Kidney (tissue), 14 donors: ENCODE results near the gene MTCL1. TPM values are rescaled to one million over a fixed set of nuclear protein-coding genes. Genes with fewer than 3 reads are reported as not detected.
A peak's percentile ranks its signal among the peaks of the same experiment; 100 is the strongest.

ENCODE experiments used
- DNase-seq, 5 donors: peaks; one replicate each; pipeline ENCODE4 v3.0.0-alpha.2; 2013 to 2020
- FAIRE-seq: peaks from 2 replicates; lab custom pipeline; 2012; peaks lifted over from hg19 to GRCh38; lab: Jason Lieb, UNC
- H3K27ac ChIP-seq, 2 donors: one replicate each; pipeline ENCODE4 v1.7.0; 2013; ENCODE audit warnings: low read depth in 2 of 2, low read length in 2 of 2, inconsistent platforms in 1 of 2
- H3K27me3 ChIP-seq: one replicate; pipeline ENCODE4 v1.7.1; 2013; ENCODE audit warnings: low read length, inconsistent platforms; ENCODE audit not compliant: control insufficient read depth, insufficient read depth
- H3K36me3 ChIP-seq, 3 donors: one replicate each; pipeline versions ENCODE4 v1.7.0 to v1.7.1; 2013; ENCODE audit warnings: low read length in 3 of 3, control low read depth in 1 of 3, inconsistent platforms in 1 of 3; ENCODE audit not compliant: insufficient read depth in 3 of 3, control insufficient read depth in 2 of 3
- H3K4me1 ChIP-seq, 3 donors: one replicate each; pipeline versions ENCODE4 v1.7.0 to v1.7.1; 2013; ENCODE audit warnings: low read length in 3 of 3, inconsistent platforms in 1 of 3, low read depth in 1 of 3; ENCODE audit not compliant: control insufficient read depth in 2 of 3, insufficient read depth in 2 of 3
- H3K4me3 ChIP-seq, 3 donors: one replicate each; pipeline versions ENCODE4 v1.7.0 to v1.8.1; 2013; ENCODE audit warnings: low read length in 3 of 3, control low read depth in 1 of 3, inconsistent platforms in 1 of 3
- H3K9ac ChIP-seq, 3 donors: one replicate each; pipeline versions ENCODE4 v1.7.0 to v1.7.1; 2013; ENCODE audit warnings: low read length in 3 of 3, control low read depth in 1 of 3, inconsistent platforms in 1 of 3
- H3K9me3 ChIP-seq, 3 donors: one replicate each; pipeline versions ENCODE4 v1.7.0 to v1.7.1; 2013; ENCODE audit warnings: low read length in 3 of 3, control low read depth in 1 of 3, inconsistent platforms in 1 of 3; ENCODE audit not compliant: control insufficient read depth in 2 of 3, insufficient read depth in 1 of 3
- CTCF ChIP-seq: IDR thresholded peaks from 3 replicates; pipeline ENCODE4 v1.5.1; 2012; ENCODE audit warnings: mild to moderate bottlenecking, moderate library complexity, borderline replicate concordance; ENCODE audit not compliant: insufficient read depth; ENCODE audit errors: extremely low read depth
- intact Hi-C: fragments of 100-400 bp; cut with DNase I; formaldehyde crosslinking; loops from one replicate; pipeline ENCODE4 v1.11.1; 2022
- polyA plus RNA-seq: library from polyadenylated mRNA; stranded (reverse); fragments of 350-450 nt; fragmentation: Illumina TruSeq; extraction: RNeasy Lipid Tissue Mini Kit (QIAGEN cat#74804); gene quantifications from one replicate; pipeline ENCODE4 v1.2.3, GENCODE V29; 2014; ENCODE audit warnings: low read depth, low replicate concordance; ENCODE audit not compliant: insufficient read depth
- total RNA-seq: library from RNA; stranded (reverse); fragmentation: NEBNext Ultra II Directional; extraction: Animal tissue kit (Norgen Biotek cat#: 25700); gene quantifications from one replicate; pipeline ENCODE4 v1.2.1, GENCODE V29; 2021
- donor health status: control.
- donor health status: control.
- donor health status: control.
- donor health status: control.
- donor health status: control.
- donor health status: DM: yes; HTN: yes; CAD: no.
- donor health status: Normal renal cell carcinoma (clear cell type).

MTCL1 gene
- total and polyA plus RNA-seq, 2 donors from 2014 or later: 2.5 to 15.3 TPM

- Histone ChIP-seq H3K9me3 (no peaks in the 10 kb centered on the region), H3K4me1 (peaks cover 0 to 3% (median 0%) of the 10 kb centered on the region in 3 donors), H3K27ac (no peak overlapping the region), H3K36me3 (no peaks in the 10 kb centered on the region), H3K27me3 (no peaks in the 10 kb centered on the region), H3K4me3 (no peak overlapping the region), H3K9ac (no peak overlapping the region)
- TF ChIP-seq CTCF: no peak
- DNase-seq: peak in 4 of 5 donors; percentile 25 to 62 (median 45)
- intact Hi-C loops: loop anchor here (10.0 kb wide), 1 partner anchor 327 kb away; no protein-coding TSS in a partner anchor
- FAIRE-seq: no peak
These were observed 47.4 kb upstream of the MTCL1 start for GRCh38 chr18:8657873-8658470.

- H3K9ac ChIP-seq: no peak overlapping the region
- no peak overlapping the region for H3K27ac ChIP-seq
- intact Hi-C loops: loop anchor here (10.0 kb wide), 1 partner anchor 326 kb away; no protein-coding TSS in a partner anchor
- H3K9me3 ChIP-seq: no peaks in the 10 kb centered on the region
- DNase-seq: no peak
- H3K27me3 ChIP-seq: no peaks in the 10 kb centered on the region
- no peaks in the 10 kb centered on the region for H3K36me3 ChIP-seq
- TF ChIP-seq CTCF: no peak
- H3K4me3 ChIP-seq: no peak overlapping the region
- H3K4me1 ChIP-seq: peaks cover 0 to 3% (median 0%) of the 10 kb centered on the region in 3 donors
- no peak for FAIRE-seq
These were observed 46.4 kb upstream of the MTCL1 start for GRCh38 chr18:8658858-8659485.

- TF ChIP-seq CTCF: no peak
- Histone ChIP-seq H3K9ac (no peak overlapping the region), H3K4me1 (peaks cover 0 to 3% (median 0%) of the 10 kb centered on the region in 3 donors), H3K27me3 (no peaks in the 10 kb centered on the region), H3K9me3 (no peaks in the 10 kb centered on the region), H3K27ac (no peak overlapping the region), H3K36me3 (no peaks in the 10 kb centered on the region), H3K4me3 (no peak overlapping the region)
- FAIRE-seq: no peak
- no peak for DNase-seq
- intact Hi-C loops: loop anchor here (10.0 kb wide), 1 partner anchor 325 kb away; no protein-coding TSS in a partner anchor
These were observed 45.6 kb upstream of the MTCL1 start for GRCh38 chr18:8659609-8660242.
